Neuron (in vitro differentiated cells): ENCODE measurements around the gene SGO2.
"Not testable (repeated sequence)": the region's sequence is repeated elsewhere in the genome, so short reads cannot be mapped to it uniquely, and the experiment has no call there.

ENCODE experiments used
- H2AFZ ChIP-seq: one replicate; pipeline ENCODE4 v1.6.1; 2013; ENCODE audit warnings: low read depth, mild to moderate bottlenecking, inconsistent platforms, low read length, moderate library complexity
- H3K27me3 ChIP-seq: one replicate; pipeline ENCODE4 v1.6.1; 2013; ENCODE audit warnings: low read length; ENCODE audit not compliant: insufficient read depth
- H3K36me3 ChIP-seq: one replicate; pipeline ENCODE4 v1.6.1; 2013; ENCODE audit warnings: low read length; ENCODE audit not compliant: insufficient read depth
- H3K4me1 ChIP-seq: one replicate; pipeline ENCODE4 v1.6.1; 2013; ENCODE audit warnings: low read length; ENCODE audit not compliant: insufficient read depth
- H3K4me3 ChIP-seq: 2 replicates; pipeline ENCODE4 v1.5.1; 2013; ENCODE audit warnings: mild to moderate bottlenecking, low read length, moderate library complexity
- H3K9me3 ChIP-seq: one replicate; pipeline ENCODE4 v1.6.1; 2013; ENCODE audit warnings: low read length

The SGO2 gene

GRCh38 chr2:200620606-200621390 lies 94.8 kb downstream of the SGO2 start:
- Histone ChIP-seq H3K27me3 (no peaks in the 10 kb centered on the region), H3K9me3 (no peaks in the 10 kb centered on the region), H3K4me3 (no peak overlapping the region), H3K4me1 (no peaks in the 10 kb centered on the region), H3K36me3 (no peaks in the 10 kb centered on the region), H2AFZ (no peak overlapping the region)

DNA sequence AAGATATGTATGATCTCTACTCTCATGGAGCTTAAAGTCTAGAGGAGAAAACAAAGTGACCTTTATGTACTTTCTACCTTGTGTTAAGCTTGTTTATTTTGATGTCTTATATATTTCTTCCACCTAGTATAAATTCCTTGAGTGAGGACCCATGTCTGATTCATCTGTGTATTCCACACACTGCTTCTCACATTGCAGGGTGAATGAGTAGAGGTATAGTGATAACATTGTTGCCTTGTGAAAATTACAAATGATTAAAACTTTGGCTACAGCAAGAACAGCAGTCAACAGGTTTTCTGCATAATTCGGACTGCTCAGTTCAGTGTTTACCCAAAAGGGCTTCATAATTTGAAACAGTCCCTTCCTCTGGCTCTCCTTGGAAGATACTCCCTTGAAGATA lies 96.1 kb downstream of the SGO2 start:
- Histone ChIP-seq H3K27me3 (no peaks in the 10 kb centered on the region), H3K4me1 (no peaks in the 10 kb centered on the region), H2AFZ (no peak overlapping the region), H3K36me3 (no peaks in the 10 kb centered on the region), H3K9me3 (no peaks in the 10 kb centered on the region), H3K4me3 (no peak overlapping the region)

DNA sequence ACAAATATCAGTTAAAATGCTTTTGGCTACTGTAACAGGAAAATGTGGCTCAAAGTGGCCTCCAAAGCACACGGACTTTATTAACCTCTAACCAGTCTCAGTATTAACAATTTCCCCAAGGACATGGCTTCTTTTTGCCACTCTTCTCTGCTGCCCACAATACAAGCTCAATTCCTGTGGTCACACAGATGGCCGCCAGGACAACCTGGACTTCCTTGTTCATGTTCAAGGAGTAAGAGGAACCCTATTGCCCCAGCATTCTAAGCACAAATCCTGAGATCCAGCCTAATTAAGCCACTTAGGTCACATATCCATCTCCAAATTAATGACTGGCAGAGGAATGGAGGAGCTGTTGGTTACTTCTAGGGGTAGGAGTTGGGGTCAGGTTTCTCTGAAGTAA lies 98.0 kb downstream of the SGO2 start:
- Histone ChIP-seq H3K4me3 (no peak overlapping the region), H3K9me3 (no peaks in the 10 kb centered on the region), H3K36me3 (no peaks in the 10 kb centered on the region), H2AFZ (no peak overlapping the region), H3K27me3 (peaks cover 2% of the 10 kb centered on the region), H3K4me1 (no peaks in the 10 kb centered on the region)

GRCh38 chr2:200624658-200625057 lies 98.7 kb downstream of the SGO2 start:
- Histone ChIP-seq H3K36me3 (no peaks in the 10 kb centered on the region), H3K4me3 (no peak overlapping the region), H3K9me3 (no peaks in the 10 kb centered on the region)

DNA sequence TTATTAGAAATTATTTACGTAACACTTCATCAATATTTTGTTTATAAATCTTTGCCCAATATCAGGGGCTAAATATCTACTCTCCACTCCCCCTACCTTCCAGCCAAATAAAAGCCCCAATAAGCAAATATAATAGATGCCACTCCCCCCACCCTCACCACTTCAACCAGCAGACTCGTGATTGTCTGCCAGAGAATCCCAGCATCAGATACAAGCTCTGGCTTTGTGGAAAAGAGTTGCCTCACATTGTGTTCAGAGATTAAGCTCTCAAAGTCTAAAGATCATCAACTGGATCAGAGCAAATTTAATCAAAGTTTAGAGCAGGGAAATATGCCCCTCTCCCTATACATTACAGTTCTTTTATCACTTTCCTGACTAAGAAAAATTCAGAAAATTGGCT lies 99.3 kb downstream of the SGO2 start:
- H3K4me3 ChIP-seq, result no peak overlapping the region
- no peaks in the 10 kb centered on the region for H3K4me1 ChIP-seq
- peaks cover 4% of the 10 kb centered on the region for H3K27me3 ChIP-seq
- no peak overlapping the region for H2AFZ ChIP-seq
- H3K9me3 ChIP-seq, result no peaks in the 10 kb centered on the region
- H3K36me3 ChIP-seq, result no peaks in the 10 kb centered on the region

More at GRCh38 chr2:200624658-200625057, 98.7 kb downstream of the SGO2 start:
- Histone ChIP-seq H3K27me3 (peaks cover 2% of the 10 kb centered on the region), H2AFZ (no peak overlapping the region), H3K4me1 (no peaks in the 10 kb centered on the region)

DNA sequence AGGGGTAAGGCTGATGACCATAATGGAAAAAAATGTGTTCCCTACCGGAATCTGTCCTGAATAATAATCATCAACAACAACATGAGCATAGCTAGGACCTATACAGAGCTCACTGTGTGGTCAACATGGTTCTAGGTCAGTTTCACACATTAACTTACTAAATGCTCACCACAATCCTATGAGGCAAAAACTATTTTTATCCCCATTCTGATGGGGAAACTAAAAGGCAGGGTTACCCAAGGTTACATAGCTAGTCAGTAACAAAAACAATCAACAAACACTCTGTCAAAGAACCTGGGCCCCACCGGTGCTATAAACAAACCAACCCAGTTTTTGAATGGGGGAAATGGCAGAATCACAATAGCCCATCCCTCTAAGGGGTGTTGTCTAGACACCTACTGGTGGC lies 100.0 kb downstream of the SGO2 start:
- H2AFZ ChIP-seq, result no peak overlapping the region
- H3K4me1 ChIP-seq, result no peaks in the 10 kb centered on the region
- peaks cover 4% of the 10 kb centered on the region for H3K27me3 ChIP-seq
- H3K36me3 ChIP-seq, result no peaks in the 10 kb centered on the region
- H3K9me3 ChIP-seq, result no peaks in the 10 kb centered on the region
- no peak overlapping the region for H3K4me3 ChIP-seq

DNA sequence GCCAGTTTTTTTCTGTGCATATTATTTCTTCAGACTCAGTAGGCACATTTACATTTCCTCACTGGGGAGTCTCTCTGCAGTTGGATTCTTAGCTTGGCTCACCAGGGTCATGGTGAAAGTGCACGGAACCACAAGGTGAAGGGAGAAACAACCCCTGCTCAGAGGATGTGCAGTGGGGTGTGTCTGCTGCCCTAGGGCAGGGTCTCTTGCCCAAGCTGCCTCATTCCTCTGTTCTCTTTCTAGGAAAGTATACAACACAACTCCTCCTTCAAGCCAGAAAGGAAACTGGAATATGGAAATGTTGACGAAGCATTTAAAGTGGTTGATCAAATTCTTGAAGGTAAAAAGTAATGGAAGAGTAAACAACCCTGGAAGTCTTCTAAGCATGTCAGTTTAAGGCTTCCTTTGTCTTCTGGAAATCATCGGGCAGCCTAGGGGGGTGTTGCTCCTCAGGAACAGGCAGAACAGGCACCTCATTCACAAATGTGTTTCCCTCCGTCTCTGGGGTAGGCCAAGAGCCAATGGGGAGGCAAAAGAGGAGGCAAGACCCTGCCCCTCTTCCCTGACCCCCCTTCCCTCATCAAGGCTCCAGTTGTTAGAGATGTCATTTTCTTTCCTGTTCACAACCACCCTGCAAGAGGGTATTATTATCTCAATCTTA lies 101.2 kb downstream of the SGO2 start:
- no peaks in the 10 kb centered on the region for H3K9me3 ChIP-seq
- no peak overlapping the region for H2AFZ ChIP-seq
- H3K4me3 ChIP-seq, result no peak overlapping the region
- H3K36me3 ChIP-seq, result no peaks in the 10 kb centered on the region
- H3K27me3 ChIP-seq, result peaks cover 4% of the 10 kb centered on the region
- H3K4me1 ChIP-seq, result no peaks in the 10 kb centered on the region

GRCh38 chr2:200628461-200628860 lies 102.5 kb downstream of the SGO2 start:
- not testable (repeated sequence) for H3K36me3 ChIP-seq, H3K9me3 ChIP-seq, H3K4me1 ChIP-seq, H3K4me3 ChIP-seq, H2AFZ ChIP-seq, H3K27me3 ChIP-seq

- H3K4me3 ChIP-seq, result no peak overlapping the region
- H3K36me3 ChIP-seq, result no peaks in the 10 kb centered on the region
- no peaks in the 10 kb centered on the region for H3K9me3 ChIP-seq
- H3K4me1 ChIP-seq, result no peaks in the 10 kb centered on the region
- peaks cover 4% of the 10 kb centered on the region for H3K27me3 ChIP-seq
- H2AFZ ChIP-seq, result no peak overlapping the region
These were observed 105.3 kb downstream of the SGO2 start for GRCh38 chr2:200631287-200631686.
